ENCODE results near the gene PTRH1. TPM values are rescaled to one million over a fixed set of nuclear protein-coding genes. Genes with fewer than 3 reads are reported as not detected.

PTRH1 gene
- total RNA-seq, 1 experiment from 2014 or later, result 8.7 TPM

- intact Hi-C loops (cut with micrococcal nuclease; ENCODE audit: unreplicated experiment), result no loop called here
- H3K4me1 Mint-ChIP-seq (ENCODE audit: low read depth, unreplicated experiment), result peaks cover 7% of the 10 kb centered on the region
- TF ChIP-seq CTCF (IDR thresholded peaks at IDR 0.05; ENCODE audit: insufficient read depth in 1 of 2, low read depth in 1 of 2, low read length in 1 of 2, severe bottlenecking in 1 of 2, unreplicated experiment in 1 of 2), result no peak
- no peak for DNase-seq
- peaks cover 5% of the 10 kb centered on the region for H3K36me3 Mint-ChIP-seq (ENCODE audit: insufficient read depth, unreplicated experiment)
- Histone ChIP-seq H3K4me3 (ENCODE audit: low read depth, low read length) (no peak overlapping the region), H3K36me3 (ENCODE audit: control insufficient read depth, insufficient read depth, low read length) (no peaks in the 10 kb centered on the region), H3K9me3 (no peaks in the 10 kb centered on the region), H3K4me1 (no peaks in the 10 kb centered on the region; the same call in 1 of the 2 replicates), H3K27me3 (replicated peaks; ENCODE audit: control insufficient read depth, insufficient read depth, low read length) (no peaks in the 10 kb centered on the region)
- H3K27me3 Mint-ChIP-seq (ENCODE audit: insufficient read depth, unreplicated experiment), result peaks cover 1% of the 10 kb centered on the region
- BruUV-seq (replicated peaks), result no TSS peak
- H3K9me3 Mint-ChIP-seq (ENCODE audit: unreplicated experiment), result no peaks in the 10 kb centered on the region
- CTCF ChIA-PET, result interaction anchor here (1.6 kb wide), 1 partner anchor 54 kb away, joined by 3 read pairs; the partner anchor contains the start of gene TOR2A
- H3K27ac Mint-ChIP-seq (ENCODE audit: unreplicated experiment), result no peak overlapping the region
- no peak overlapping the region for H3K4me3 Mint-ChIP-seq (ENCODE audit: unreplicated experiment)
- POLR2A ChIA-PET, result no interaction called here
These were observed 34.6 kb downstream of the PTRH1 start for GRCh38 chr9:127680846-127681245.

- H3K9me3 Mint-ChIP-seq (ENCODE audit: unreplicated experiment), result no peaks in the 10 kb centered on the region
- Histone ChIP-seq H3K4me1 (no peaks in the 10 kb centered on the region; the same call in 1 of the 2 replicates), H3K27me3 (replicated peaks; ENCODE audit: control insufficient read depth, insufficient read depth, low read length) (no peaks in the 10 kb centered on the region), H3K9me3 (no peaks in the 10 kb centered on the region), H3K4me3 (ENCODE audit: low read depth, low read length) (no peak overlapping the region), H3K36me3 (ENCODE audit: control insufficient read depth, insufficient read depth, low read length) (no peaks in the 10 kb centered on the region)
- CTCF ChIA-PET, result interaction anchor here (0.6 kb wide), 1 partner anchor 189 kb away, joined by 3 read pairs; no protein-coding TSS in a partner anchor
- peaks cover 7% of the 10 kb centered on the region for H3K4me1 Mint-ChIP-seq (ENCODE audit: low read depth, unreplicated experiment)
- no peak overlapping the region for H3K27ac Mint-ChIP-seq (ENCODE audit: unreplicated experiment)
- peaks cover 5% of the 10 kb centered on the region for H3K36me3 Mint-ChIP-seq (ENCODE audit: insufficient read depth, unreplicated experiment)
- peaks cover 3% of the 10 kb centered on the region for H3K27me3 Mint-ChIP-seq (ENCODE audit: insufficient read depth, unreplicated experiment)
- POLR2A ChIA-PET, result no interaction called here
- DNase-seq, result no peak
- TF ChIP-seq CTCF (IDR thresholded peaks at IDR 0.05; ENCODE audit: insufficient read depth in 1 of 2, low read depth in 1 of 2, low read length in 1 of 2, severe bottlenecking in 1 of 2, unreplicated experiment in 1 of 2), result no peak
- intact Hi-C loops (cut with micrococcal nuclease; ENCODE audit: unreplicated experiment), result no loop called here
- H3K4me3 Mint-ChIP-seq (ENCODE audit: unreplicated experiment), result no peak overlapping the region
- no TSS peak for BruUV-seq (replicated peaks)
These were observed 35.2 kb downstream of the PTRH1 start for GRCh38 chr9:127680226-127680625.

- POLR2A ChIA-PET, result no interaction called here
- no TSS peak for BruUV-seq (replicated peaks)
- no peaks in the 10 kb centered on the region for H3K27me3 ChIP-seq (replicated peaks; ENCODE audit: control insufficient read depth, insufficient read depth, low read length)
- intact Hi-C loops (cut with micrococcal nuclease; ENCODE audit: unreplicated experiment), result no loop called here
- Mint-ChIP-seq H3K4me3 (ENCODE audit: unreplicated experiment) (no peak overlapping the region), H3K36me3 (ENCODE audit: insufficient read depth, unreplicated experiment) (peaks cover under 1% of the 10 kb centered on the region), H3K4me1 (ENCODE audit: low read depth, unreplicated experiment) (peaks cover 2% of the 10 kb centered on the region), H3K9me3 (ENCODE audit: unreplicated experiment) (no peaks in the 10 kb centered on the region), H3K27ac (ENCODE audit: unreplicated experiment) (no peak overlapping the region), H3K27me3 (ENCODE audit: insufficient read depth, unreplicated experiment) (peaks cover 3% of the 10 kb centered on the region)
- CTCF ChIA-PET, result no interaction called here
- no peaks in the 10 kb centered on the region; the same call in 1 of the 2 replicates for H3K4me1 ChIP-seq
- no peaks in the 10 kb centered on the region for H3K9me3 ChIP-seq
- no peaks in the 10 kb centered on the region for H3K36me3 ChIP-seq (ENCODE audit: control insufficient read depth, insufficient read depth, low read length)
- TF ChIP-seq CTCF (IDR thresholded peaks at IDR 0.05; ENCODE audit: insufficient read depth in 1 of 2, low read depth in 1 of 2, low read length in 1 of 2, severe bottlenecking in 1 of 2, unreplicated experiment in 1 of 2), result no peak
- no peak overlapping the region for H3K4me3 ChIP-seq (ENCODE audit: low read depth, low read length)
- no peak for DNase-seq
These were observed 36.0 kb downstream of the PTRH1 start for GRCh38 chr9:127679506-127679905.

Data from Caco-2 (cell line).